HPDE6-E6E7 (cell line): ENCODE measurements around the gene HNRNPUL1.
A peak's percentile ranks its signal among the peaks of the same experiment; 100 is the strongest.
"Not testable (repeated sequence)": the region's sequence is repeated elsewhere in the genome, so short reads cannot be mapped to it uniquely, and the experiment has no call there.

ENCODE experiments used
- DNase-seq: peaks from one replicate; pipeline ENCODE4 v3.0.0; 2011; ENCODE audit warnings: missing footprints; ENCODE audit errors: extremely low spot score

The HNRNPUL1 gene

DNA sequence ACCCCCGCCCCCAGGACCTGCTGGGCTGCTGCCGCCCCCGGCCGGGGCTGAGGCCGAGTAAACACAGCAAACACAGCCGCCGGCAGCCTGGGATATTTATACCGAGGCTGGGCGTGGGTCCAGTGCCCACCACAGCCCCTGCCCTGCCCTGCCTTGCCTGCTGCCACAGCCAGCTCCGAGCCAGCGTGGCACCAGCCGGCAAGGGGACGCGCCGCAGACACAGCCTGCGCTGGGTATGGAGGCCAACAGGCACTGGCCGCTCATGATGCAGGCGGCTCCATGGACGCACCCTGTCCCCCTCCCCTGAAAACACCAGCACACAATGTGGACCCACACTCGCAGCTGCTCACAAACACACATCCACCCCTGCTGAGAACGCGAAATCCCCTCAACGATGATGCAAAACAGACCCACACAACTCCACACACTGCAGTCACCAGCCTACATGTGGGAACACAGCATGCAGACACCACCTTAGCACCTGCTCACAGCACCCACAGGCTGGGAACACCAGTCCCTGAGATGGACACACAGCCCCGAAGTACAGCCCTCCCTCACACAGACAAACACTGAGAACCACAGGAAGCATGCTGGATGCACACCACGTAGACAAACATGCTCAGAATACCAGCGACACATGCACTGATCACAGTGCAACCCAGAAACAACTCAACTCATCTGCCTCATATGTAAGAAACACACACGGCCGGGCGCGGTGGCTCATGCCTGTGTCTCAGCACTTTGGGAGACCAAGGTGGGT is 62.0 kb downstream of the HNRNPUL1 start:
- DNase-seq = no peak

DNA sequence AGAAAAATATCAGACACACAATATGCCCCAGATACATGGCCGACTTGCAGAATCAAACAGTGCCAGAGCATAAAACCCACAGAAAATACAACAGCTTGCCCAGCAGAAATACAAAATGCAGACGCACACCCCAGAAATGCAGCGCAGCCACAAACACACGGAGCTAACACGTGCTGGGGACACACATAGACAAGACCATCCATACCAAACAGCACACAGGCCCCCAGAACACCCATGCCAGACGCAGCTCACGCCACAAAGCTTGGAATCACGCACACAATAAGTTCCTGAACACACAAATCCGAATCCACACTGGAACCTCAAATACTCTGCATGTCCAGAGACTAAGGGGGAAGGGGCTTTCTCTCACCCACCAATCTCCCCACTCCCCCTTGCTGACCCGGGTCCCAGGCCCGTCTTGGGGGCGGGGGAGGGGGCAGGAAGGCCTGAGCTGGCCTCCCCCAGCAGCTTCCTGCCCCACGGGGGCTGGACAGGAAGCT is 63.0 kb downstream of the HNRNPUL1 start:
- no peak for DNase-seq

DNA sequence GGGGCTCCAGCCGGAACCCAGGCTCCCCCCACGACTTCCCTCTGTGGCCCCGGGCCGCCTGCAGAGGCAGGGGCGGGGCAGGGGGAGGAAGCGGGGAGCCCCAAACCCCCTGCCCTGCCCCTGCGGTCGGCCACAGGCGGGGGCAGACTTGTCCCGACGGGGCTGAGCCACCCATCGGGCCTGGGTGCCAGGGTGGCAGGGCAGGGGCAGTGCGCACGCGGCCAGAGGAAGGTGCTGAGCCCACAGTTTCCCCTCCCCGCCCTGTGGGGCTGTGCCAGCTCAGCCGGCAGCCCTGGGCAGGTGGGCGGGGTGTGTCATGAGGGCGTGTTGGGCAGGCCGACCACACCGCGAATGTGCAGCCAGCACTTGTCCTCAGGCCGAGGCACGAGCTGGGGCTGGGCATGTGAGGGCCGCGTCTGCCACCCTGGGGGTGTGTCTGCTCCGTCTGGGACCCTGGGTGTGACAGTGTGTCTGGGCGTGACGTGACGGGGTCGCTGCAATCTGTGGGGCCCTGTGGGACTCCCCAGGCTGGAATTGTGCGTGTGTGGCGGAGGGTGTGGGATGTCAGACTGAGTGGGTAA is 63.5 kb downstream of the HNRNPUL1 start:
- peak; percentile 92 for DNase-seq

DNA sequence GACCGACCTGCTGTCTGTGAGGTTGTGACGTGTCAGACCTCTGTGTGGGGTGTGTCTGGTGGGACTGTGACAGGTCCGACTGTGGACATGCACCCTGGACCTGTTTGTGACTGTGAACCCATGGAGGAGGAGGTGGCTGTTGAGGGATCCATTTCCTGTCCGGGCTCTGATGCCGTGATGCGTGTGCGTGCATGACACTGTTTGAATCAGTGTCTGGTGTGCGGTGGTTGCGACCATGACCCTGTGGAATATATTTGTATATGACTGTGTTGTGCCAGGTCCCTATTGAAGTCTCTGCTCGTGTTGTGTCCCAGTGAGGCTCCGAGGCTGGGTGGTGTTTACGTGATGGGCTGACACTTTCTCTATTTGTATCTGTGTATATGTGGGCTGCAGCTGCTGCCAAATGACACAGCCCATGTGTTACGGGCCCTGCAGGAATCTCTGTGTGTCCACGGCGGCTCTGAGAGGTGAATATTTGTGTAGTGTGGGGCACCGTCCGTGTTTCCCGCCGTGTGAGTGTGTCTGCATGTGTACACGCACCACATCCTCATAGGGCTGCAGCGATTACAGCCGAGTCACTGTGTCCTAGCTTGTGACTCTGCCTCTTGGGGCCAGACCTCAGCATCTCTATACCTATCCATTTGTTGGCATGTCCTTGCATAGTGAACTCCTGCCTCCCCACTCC is 64.1 kb downstream of the HNRNPUL1 start:
- no peak for DNase-seq

DNA sequence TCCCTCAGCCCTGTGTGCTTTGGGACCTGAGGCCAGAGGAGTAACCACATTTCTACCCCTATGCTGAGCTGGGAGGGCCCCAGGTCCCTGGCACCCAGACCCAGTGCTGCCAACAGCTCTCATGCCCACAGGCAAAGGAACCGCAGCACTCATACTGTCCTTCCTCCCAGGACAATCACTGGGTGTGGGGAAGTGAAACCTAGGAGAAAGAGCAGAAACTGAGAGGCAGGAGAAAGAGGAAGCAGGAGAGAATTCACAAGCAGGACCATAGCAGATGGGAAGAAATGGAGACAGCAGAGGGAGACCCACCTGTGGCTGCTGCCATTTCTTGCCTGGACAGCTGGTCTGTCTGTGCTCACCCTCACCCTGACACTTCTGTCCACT is 64.7 kb downstream of the HNRNPUL1 start:
- DNase-seq = no peak

DNA sequence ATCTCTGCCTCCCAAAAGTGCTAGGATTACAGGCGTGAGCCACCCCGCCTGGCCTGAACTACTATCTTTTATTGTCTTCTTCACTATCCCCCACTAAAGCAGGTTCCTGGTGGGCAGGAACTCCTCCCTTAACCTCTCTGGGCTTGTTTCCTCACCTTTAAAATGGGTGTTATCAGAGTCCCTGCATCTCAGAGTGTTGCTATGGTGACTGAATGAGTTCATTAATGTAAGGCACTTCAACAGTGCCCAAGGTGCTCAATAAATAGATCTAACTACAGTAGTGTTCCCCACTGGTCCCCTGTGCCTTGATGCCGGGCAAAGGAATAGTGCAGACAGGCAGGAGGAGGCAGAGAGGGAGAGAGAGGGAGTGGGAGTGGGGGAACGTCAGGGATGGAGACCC is 66.3 kb downstream of the HNRNPUL1 start:
- DNase-seq = no peak

DNA sequence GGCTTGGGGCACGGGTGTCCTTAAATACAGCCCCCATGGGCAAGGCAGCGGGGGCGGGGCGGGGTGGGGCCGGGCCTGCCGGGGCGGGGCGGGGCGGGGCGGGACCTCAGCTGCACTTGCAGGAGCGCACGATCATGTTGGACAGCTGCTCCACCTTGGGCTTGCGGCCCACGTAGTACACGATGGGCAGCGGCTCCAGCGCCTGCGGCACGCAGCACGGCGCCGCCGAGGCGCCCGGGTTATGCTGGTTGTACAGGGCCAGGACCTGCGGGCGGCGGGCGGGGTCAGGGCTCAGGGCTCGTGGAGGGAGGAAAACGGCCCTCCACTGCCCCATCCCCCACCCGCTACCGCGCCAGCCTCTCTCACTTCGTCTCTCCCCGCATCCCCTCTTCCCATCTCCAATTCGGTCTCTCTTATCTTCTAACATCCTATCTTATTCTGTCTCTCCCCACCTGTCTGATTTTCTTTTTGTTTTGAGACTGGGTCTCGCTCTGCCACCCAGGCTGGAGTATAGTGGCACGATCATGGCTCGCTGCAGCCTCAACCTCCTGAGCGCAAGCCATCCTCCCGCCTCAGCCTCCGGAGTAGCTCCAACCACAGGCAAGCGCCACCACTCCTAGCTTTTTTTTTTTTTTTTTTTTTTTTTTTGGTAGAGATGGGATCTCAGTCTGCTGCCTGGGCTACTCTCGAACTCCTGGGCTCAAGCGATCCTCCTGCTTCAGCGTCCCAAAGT is 66.9 kb downstream of the HNRNPUL1 start:
- no peak for DNase-seq

DNA sequence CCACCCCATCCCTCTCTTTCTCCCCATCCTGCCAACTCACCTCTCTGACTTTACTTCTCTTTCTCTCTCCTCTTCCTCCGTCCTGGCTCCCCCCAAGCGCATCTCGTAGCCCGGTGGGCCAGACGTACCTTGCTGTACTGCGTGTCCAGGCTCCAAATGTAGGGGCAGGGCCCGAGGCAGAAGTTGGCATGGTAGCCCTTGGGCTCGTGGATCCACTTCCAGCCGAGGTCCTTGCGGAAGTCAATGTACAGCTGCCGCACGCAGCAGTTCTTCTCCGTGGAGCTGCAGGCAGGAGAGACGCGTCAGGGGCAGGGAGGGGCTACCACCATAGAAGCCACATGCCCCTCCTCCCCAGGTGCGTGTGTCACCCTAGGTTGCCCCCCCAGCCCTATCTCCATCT is 67.8 kb downstream of the HNRNPUL1 start:
- no peak for DNase-seq

DNA sequence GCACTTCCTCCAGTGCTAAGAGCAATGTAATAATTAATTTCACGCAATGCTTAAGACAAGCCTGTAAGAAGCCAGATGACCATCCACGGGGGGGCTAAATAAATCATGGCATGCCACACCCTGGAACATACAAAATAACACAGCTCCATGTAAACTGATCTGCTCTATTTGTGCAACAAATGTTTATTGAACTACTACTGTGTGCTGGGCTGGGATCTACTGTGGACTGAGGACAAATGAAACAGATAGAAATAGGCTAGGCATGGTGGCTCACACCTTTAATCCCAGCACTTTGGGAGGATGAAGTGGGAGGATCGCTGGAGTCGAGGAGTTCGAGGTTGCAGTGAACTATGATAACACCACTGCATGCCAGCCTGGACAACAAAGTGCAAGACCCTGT is 68.3 kb downstream of the HNRNPUL1 start:
- no peak for DNase-seq

DNA sequence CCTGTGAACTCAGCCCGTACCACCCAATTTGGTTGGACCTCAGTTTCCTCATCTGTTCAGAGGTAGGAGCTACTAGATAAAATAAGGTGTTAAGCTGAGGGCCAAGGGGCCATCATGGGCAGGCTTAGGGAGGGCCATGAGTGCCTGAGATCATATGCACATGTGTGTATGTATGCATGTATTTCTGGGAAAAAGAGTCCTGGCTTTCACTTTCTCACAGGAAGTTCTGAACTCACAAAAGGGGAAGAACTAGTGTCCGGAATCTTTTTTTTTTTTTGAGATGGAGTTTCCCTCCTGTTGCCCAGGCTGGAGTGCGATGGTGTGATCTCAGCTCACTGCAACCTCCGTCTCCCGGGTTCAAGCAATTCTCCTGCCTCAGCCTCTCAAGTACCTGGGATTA is 70.6 kb downstream of the HNRNPUL1 start:
- DNase-seq = no peak

DNA sequence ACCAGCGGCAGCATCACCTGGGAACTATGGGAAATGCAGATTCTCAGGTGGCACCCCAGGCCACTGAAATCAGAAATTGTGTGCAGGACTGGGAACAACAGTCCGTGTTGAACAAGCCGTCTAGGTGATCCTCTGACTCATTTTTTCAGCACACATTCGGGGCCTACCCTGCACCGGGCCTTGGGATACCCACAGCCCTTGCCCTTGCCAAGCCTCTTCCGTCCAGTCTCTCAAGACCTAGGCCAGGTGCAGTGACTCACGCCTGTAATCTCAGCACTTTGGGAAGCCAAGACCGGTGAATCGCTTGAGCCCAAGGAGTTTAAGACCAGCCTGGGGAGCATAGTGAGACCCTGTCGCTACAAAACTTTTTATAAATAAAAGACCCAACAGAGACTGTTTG is 71.3 kb downstream of the HNRNPUL1 start:
- no peak for DNase-seq

DNA sequence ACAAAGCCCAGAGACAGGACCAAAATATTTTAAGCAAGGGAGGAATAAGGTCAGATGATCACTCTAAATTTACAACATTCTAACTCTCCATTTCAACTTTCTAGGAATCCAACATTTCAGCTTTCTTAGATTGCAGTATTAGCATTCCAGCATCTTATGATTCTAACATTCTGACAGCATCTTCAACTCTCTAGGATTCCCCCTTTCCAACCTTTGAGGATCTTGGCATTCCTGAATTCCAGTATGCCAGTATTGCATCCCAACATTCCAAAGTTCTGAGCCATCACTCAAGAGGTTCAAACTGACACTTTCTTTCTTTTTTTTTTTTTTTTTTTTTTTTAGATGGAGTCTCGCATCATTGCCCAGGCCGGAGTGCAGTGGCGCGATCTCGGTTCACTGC is 75.8 kb downstream of the HNRNPUL1 start:
- no peak for DNase-seq

DNA sequence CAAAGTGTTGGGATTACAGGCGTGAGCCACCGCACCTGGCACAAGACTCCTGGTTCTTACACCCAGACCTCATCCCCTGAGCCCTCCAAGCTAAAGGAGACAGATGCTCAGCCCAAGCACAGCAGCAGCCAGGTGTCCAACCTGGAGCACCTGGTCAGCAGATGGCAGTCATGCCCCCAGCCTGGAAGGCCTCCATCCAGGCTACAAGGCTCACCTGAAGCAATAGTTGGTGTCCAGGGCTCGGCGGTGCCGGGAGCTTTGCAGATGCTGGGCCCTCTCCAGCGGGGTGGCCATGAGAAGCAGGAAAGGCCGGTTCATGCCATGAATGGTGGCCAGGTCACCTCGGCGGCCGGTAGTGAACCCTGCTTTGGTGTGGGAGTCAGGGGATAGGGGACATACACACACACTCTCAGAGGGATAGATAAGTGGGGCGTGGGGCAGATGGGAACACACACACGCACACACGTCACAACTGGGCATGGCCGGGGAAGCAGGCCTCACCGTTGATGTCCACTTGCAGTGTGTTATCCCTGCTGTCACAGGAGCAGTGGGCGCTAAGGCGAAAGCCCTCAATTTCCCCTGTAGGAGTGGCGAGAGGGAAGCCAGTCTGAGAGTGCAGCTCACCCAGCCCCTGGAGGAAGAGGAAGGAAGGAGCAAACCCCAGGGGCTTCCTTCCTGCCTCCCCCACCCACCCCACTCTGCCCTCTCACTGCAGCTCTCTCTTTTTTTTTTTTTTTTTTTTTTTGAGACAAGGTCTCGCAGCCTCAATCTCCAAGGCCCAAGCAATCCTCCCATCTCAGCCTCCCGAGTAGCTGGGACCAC is 77.7 kb downstream of the HNRNPUL1 start:
- DNase-seq = no peak

DNA sequence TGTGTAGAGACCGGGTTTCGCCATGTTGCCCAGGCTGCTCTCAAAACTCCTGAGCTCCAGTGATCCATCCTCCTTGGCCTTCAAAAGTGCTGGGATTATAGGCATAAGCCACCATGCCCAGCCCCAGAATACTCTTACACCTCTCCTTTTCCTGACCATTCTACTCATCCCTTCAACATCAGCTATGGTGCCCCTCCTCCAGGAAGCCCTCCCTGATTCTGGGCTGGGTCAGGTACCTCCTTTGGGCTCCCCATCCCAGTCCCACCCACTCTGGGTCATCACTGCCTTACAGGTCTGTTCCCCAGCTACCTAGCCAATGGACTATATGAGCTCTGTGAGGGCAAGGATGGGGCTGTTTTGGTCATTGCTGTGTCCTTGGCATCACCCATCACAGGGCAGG is 80.0 kb downstream of the HNRNPUL1 start:
- no peak for DNase-seq

DNA sequence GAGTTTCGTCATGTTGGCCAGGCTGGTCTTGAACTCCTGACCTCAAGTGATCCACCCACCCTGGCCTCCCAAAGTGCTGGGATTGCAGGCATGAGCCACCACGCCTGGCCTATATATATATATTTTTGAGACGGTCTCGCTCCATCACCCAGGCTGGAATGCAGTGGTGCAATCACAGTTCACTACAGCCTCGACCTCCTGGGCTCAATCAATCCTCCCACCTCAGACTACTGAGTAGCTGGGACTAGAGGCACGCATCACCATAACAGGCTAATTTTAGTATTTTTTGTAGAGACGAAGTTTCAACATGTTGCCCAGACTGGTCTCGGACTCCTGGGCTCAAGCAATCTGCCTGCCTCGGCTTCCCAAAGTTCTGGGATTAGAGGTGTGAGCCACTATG is 82.7 kb downstream of the HNRNPUL1 start:
- not testable (repeated sequence) for DNase-seq

DNA sequence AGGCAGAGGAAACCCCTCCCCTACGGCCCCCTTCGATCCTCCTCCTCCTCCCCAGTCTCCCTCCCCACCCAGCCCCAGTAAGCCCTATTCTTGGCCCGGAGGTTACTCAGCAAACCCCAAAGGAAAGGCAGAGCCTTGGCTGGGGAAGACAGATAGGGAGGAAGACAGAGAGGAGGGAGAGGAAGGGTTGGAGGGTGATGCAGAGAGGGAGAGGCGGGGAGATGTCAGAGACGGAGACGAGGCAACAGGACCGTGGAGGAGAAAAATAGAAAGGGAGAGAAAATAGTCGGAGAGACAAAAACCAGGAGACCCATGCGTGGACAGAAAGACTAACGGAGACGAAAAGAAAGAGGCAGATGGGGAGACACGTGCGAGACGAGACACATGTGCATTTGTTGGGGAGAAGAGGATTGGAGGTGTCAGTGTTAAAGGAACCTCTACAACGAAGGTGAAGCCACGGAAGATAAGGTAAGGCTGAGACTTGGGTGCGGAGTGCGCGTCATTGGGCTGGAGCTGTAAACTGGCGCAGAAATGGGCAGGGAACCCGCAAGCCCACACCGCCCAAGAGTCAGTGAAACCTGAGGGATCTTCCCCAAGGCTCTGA is 86.7 kb downstream of the HNRNPUL1 start:
- no peak for DNase-seq

DNA sequence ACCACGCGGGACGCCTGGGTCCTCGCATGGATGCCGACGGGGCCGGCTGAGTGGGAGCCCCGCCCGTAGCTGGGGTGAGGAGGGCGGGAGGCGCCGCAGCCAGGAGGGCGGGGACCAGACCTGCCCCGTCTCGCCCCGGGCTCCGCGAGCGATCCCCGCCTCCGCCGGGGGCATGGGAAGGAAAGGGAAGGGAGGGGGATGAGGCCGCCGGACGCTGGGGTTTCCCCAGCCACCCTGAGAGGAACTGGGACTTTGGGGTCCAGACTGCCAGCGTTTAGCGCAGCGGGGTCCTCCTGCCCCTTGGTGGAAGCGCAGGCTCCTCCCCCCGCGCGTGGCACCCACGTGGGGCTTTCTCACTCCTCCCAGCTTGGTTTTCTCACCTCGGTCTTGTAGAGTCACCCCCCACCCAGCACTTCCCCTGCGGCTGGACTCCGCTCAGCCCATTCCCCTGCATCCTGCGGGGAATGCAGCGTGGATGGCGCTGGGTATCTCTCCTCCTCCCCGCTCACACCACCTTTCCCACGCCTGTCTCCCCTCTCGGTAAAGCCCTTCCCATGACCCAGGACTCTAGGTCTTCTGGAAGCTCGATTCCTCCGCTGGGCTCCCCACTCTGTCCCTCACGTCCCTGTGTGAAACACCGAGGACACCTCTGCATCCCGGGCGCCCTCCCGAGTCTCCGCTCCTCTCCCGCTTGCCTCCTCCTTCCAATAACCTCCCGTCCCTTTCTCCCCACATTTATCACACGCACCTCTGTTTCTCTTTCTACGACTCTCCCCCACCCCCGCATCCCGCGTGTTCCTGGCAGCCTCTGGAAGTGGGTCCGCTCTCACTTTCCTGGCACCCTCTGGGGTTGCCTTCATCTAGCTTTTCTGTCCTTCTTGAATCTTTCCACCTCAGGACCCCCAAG is 87.4 kb downstream of the HNRNPUL1 start:
- peak; percentile 39 for DNase-seq

DNA sequence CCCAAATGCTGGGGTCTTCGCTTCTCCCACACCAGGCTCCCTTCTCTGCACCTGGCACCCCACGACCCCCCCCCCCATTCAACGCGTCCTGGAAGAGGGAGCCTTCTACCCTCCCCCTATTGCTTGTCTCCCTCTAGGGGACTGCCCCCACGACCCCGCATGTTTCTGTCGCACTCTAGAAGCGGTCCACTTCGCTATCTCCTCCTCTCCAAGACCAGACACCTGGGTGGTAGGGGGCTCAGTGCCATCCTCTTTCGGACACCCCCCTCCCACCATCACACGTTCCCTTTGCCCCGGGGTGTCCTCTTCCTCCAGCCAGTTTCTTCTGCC is 88.1 kb downstream of the HNRNPUL1 start:
- no peak for DNase-seq

DNA sequence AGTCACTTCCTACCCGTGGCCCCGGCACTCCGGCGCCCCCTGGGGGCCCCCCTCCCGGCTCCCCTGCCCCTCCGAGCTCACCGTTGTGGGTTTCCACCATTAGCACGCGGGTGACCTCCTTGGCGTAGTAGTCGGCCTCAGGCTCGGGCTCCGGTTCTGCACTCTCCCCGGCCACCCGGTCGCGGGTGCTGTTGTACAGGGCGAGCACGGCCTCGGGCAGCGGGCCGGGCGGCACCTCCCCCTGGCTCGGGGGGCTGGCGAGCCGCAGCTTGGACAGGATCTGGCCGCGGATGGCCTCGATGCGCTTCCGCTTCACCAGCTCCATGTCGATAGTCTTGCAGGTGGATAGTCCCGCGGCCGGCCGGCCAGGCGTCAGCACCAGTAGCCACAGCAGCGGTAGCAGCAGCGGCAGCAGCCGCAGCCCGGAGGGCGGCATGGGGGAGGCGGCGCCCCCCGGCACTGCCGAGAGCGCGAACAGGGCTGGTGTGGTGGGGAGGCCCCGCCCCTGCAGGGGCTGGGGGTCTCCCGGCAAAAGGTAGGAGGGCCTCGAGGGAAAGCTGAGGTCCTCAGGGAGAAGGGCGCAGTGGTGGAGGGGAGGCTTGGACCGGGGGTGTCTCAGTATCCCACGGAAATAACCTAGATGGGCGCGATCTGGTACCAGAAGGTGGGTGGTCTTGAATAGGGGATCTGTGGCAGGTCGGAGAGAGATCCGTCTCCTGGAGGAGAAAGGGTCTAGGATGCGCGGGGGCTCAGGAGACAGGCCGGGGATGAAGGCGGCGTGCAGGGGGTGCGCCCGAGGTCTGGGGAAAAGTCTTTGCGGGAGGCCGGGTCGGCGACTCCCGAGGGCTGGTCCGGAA is 88.7 kb downstream of the HNRNPUL1 start:
- peak; percentile 64 for DNase-seq
